GOT3 (cell line): ENCODE results near the gene PDE9A.

Source experiments
- DNase-seq: peaks from one replicate; lab custom pipeline; 2025; ENCODE audit warnings: mixed read lengths; lab: John Stamatoyannopoulos, UW

The PDE9A gene

DNA sequence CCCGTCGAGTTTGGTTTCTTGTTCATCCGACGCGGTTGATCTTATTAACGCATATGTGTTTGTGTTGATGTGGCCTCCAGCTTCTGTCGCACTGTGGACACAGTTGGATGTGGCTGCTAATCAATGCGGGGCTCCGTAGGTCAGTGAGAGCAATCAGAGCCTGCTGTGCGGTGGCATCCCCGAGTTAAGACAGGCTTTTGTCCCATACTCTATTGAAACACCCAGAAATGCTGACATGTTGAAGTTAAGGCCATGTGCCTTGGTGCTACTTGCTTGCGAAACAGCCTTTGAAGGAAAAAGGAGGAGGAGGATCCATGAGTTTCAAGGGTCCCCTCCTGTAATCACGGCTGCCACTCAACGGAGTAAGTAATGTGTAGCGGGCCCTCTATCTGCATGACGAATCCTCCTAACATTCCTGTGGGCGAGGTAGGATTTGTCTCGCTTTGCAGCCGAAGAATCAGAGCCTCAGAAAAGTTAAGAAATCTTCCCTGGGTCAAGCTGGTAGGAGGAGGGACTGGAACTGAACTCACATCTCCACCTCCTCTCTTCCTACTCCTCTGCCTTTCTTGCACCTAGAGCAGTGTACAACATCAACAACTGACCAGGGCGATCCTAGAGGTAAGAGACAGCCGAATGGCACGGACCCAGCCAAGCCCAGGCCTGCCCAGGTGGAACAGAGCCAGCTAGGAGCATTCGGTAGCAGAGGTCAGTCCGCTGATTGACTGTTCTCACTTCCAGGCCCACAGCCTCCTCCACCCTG lies 19.5 kb downstream of the PDE9A start:
- no peak for DNase-seq

DNA sequence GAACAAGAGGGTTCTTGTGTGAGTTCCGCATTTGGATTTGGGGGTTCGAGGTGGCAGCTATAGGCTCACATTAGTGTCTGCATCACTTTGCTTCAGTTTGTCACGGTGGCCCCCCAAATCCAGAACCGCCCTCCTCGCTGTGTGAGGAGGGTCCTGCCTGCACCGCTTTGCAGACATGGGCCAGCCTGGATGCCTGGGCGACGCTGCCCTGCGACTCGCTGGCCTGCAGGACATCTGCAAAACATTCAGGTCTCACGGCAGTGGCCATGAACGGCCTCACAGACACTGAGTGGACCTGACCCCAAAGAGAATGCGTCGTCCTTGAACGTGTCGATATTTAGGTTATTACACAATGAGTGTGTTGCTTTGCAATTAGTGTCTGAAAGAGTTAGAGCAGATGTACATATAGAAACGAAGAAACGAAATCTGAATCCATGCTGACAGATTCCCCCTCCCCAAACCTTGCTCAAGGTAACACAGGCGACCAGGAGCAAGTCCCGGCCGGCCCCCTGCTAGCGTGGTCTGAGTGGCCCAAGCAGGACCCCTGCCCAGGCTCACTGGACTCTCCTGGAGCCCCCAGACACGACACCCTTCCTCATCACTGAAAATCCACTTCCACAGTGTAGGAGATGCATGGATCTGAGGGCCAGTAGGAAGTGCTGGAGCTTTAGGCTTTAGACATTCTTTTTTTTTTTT lies 20.4 kb downstream of the PDE9A start:
- no peak for DNase-seq

DNA sequence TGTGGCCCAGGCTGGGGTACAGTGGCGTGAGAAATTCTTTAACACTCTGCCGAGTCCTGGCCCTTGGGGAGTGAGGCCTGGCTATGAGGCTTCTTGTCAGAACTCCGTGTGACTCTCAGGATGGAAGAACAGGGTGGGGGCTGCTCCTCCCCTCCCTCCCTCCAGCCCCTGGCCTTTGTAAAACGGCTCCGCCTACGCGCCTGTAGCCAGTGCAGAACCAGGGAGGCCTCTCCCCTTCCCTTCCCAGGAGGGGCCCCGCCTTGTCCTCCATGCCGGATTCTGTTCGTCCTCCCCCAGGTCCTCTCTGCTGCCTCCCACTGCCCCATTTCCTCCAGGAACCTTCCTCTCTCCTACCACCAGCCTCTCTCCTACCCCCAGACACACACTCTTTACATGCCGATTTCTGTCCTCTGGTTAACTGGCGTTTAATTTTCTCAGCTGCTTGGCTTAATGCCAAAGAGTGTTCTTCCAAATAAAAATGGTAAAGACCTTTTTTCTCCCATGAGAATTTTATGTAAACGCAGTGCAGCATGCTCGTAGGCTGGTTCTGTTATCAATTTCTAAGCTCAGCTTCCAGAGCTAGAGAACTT lies 21.0 kb downstream of the PDE9A start:
- DNase-seq: no peak

DNA sequence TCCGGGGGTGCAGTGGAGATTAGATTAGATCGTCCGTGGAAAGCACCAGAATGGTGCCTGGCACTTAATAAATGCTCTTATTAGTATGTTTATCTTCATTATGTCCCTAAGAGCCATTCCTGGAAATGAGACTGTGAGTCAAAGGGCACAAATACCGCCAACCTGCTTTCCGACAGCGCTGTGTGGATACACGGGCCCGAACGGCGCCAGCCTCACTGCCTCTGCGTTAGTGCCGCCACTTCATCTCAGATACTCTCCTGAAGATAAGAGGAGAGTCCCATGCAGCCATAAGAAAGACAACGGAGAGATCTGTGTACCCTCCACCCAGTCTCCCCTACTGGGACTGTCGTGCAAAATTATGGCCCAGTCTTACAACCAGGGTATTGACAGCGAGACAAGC lies 22.0 kb downstream of the PDE9A start:
- no peak for DNase-seq

DNA sequence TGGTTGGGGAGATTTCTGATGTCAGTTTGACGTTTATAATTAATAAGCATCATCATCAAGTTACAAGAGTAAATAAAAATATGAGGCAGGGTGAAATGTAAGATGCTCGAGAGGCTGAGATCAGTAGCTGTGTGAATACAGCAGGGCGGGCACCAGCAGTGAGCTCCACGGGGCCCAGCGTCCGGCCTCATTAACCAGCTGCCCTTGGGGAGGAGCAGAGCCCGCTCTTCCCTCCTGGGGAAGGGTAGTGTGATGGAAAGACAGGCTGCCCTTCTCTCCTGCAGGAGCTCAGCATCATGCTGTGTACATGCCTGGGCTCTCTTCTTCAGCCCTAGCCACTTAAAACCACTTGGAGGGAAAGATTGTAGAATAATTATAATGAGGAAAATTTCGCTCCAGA lies 23.4 kb downstream of the PDE9A start:
- no peak for DNase-seq

DNA sequence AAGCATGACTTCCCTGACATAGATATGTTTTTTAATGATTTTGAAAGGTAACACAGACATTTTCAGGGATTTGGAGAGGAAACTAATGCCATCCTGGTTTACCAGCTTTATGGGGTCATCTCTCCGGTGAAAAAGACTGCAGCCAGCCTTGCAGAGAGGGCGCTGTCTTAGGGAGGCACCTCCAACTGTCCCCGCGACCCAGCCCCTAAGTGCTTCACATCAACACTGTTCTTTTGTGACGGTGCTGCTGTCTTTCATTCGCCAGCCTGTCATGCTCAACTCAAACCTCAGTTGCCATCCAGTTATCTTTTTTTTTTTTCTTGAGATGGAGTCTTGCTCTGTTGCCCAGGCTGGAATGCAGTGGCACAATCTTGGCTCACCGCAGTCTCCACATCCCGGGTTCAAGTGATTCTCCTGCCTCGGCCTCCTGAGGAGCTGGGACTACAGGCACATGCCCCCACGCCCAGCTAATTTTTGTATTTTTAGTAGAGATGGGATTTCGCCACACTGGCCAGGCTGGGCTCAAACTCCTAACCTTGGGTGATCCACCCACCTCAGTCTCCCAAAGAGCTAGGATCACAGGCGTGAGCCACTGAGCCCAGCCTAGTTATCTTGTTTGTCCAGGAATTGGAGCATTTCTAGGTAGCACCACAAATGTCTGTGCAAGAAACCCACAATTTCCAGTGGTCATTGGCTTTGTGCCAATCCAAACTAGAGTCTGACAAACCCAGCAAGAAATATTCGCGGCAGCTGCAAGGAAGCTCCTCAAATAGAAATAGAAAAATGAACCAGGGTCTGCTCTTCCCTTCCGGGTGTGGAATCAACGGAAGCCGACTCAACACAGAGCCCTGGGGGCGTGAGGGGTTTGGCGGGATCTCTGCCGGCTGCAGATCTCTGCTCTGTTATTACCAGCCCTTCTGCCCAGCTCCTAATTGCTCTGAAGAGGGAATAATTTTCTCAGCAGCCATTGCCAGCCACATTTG lies 24.2 kb downstream of the PDE9A start:
- DNase-seq: no peak

DNA sequence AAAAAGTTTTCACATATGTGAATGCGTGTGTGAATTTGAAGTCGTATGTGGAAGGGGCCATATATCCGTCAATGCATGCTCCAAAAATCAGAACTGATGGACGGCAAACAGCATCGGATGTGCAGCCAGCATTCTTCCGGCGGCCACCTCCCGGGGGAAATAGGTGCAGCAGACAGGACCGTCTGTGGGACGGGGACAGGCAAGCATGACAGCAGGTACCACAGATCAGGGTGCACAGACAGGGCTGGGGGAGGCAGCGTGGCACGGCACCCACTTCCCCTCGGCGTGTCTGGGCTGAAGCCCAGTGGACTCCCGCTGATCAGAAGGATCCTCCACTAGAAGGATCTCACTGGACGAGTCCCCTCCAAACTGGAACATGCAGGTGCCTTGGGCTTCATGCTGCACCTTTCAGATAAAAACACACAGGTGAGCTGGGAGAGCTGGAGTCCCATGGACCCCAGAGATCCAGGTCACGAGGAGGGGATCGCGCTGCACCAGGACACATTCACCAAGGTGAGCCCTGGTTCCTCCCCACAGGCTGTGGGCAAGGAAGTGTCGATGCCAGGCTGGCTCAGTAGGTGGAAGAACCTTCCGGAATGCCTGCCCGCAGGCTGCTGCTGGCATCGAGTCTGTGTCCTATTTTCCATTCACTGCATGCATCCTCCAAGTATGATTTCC lies 25.3 kb downstream of the PDE9A start:
- DNase-seq: no peak

DNA sequence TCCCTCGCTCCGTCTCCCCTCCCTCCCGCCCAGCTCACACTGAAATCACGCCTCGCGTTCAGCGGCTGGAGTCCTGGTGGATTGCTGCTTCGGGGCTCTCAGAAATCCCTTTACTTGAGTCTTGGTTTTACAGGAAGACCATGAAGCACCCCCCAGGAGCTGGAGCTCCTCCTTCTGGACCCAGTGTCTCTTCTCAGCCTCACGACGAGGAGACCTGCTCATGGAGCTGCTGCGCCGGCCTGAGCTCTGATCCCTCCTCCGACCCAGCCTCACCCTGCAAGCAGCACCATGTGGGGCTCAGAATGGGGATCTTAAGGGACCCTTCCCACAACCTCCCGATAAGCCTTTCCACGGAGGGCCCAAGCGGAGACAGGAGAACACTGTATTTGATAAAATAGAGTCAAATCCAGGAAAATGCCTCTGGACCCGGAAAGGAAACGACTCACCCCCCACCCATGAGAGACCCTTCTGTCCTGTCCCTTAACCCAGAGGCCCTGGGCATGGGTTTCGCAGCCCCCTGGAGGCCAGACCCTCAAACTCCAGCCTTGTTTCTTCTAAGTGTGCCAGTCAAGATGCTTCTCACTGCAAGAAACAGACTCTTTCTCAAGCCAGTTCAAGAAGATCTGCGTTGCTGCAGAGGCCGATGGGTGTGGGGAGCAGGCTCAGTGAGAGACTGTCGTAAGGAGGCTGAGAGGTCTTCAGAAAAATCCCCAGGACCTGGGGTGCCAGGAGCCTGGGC lies 26.1 kb downstream of the PDE9A start:
- DNase-seq: no peak

DNA sequence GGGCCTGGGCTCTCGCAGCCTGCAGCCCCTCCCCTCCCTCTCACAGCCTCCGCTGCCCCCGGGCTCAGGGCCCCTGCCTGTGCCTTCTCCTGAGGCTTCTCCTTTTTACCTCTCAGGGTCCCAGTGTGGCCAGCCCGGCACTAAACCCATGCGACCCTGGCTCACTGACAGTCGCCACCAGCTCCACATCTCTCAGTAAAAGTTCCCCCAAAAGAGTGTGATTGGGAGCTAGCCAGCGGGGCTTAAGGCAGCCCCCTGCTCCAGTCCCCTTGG lies 26.6 kb downstream of the PDE9A start:
- DNase-seq: no peak

DNA sequence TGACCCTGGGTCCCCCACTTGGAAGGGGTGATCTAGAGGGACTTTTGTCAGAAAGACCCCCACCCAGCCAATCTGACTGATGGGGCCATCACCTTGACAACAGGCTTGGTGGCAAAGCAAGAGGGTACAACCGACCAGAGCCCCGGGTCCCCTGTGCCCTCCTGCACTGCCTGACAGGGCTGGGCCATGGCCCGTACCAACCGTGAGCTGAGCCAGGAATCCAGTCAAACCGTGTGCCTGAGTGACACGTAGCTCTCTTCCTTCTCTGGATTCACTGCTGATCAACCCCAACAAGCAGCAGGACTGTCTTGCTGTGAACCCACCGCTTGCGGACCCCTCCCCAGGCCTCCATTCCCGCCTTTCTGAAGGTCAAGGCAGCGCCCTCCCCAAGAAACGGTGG lies 27.0 kb downstream of the PDE9A start:
- DNase-seq: no peak

DNA sequence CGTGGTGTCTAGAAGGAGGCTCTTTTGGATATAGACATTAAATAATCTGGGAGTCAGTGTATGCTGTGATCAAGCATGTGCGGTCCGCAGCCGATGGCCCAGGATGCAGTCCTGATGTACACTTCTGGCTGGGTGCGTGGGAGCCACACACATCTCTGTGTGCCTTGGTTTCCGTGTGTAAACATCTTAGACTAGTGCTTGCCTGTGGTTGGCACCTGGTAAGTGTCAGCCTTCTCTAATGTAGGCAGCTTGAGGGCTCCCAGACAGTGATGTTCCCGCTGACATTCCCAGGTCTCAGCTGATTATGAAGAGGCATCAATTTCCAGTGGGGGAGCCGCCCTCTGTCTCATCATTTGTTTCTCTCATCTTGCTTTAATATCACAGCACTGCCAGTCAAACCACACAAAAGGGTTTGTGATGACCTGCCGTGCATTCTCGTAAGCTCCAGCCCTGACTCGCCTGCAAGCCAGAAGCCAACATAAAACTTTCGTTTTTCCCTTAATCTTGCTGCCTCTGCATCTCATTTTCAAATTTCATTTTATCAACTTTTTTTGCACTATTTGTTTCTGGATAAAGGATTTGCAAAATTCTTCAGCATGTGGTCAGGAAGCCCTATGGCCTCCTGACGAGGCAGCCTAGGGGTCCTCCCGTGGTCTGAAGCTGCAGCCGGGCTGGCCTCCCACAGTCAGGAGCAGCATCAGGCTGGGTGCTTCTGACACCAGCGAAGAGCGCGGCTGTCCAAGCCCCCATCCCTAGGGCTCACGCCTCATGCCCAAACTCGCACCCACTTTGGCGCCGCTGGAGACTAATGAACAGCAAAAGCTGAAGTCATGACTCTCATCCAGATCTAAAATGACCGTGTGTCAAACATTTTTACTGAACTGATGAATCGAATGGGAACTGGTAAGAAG lies 28.1 kb downstream of the PDE9A start:
- no peak for DNase-seq

DNA sequence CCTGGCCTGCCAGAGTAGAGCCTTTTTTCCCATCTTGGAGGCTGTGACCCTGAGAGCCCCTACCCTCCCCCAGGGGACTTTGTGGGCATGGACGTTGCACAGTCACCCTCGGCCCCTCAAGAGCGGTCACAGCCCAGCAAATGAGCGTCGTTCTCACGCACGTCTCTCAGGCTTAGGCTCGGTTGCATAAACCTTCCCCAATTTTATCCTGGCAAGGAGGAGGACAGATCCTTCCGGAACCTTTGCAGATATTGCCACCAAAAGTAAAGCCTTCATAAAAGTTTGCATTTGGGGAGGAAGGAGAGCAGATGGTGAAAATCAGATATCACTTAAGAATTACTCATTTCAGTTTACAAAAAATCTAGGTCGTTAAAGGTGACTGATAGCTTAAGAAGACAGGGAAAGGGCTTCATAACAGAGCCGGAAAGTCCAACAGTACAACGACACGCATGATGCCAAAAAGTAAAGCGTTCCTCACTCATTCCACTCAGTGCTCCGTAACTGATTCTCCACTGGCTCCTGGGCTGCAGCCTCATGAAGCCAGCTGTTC lies 29.3 kb downstream of the PDE9A start:
- no peak for DNase-seq

DNA sequence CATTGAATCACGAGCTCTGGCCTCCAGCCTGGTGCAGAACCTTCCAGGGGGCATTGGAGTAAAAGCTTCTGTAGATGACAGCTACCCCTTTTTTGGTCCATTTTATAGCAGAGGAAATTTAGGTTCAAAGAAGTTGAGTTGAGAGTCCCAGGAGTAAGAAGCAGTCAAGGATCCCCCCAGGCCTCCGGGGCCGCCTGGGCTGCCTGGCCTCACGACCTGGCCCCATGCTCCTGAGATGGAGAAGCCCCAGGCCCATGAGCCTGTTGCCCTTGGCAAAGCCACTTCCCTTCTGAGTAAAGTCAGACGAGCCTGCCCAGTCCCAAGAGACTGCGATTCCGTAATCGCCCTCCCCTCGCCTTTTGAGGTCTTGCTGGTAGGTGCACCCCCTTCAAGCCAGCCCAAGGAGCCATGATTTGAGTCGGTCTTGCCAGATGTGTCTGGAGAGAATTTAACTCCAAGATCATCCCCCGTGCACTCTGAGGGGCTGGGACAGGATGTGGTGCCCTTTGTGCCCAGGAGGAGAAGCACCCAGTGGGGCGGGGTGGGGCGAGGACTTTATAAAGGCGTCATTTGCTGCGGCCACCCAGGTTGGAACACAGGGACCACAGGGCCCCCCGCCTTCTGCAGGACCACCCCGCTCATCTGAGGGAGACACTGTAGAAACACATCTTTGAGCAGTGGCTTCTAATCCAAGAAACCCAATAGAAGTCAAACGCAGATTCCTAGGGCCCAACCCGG lies 30.1 kb downstream of the PDE9A start:
- DNase-seq: no peak

DNA sequence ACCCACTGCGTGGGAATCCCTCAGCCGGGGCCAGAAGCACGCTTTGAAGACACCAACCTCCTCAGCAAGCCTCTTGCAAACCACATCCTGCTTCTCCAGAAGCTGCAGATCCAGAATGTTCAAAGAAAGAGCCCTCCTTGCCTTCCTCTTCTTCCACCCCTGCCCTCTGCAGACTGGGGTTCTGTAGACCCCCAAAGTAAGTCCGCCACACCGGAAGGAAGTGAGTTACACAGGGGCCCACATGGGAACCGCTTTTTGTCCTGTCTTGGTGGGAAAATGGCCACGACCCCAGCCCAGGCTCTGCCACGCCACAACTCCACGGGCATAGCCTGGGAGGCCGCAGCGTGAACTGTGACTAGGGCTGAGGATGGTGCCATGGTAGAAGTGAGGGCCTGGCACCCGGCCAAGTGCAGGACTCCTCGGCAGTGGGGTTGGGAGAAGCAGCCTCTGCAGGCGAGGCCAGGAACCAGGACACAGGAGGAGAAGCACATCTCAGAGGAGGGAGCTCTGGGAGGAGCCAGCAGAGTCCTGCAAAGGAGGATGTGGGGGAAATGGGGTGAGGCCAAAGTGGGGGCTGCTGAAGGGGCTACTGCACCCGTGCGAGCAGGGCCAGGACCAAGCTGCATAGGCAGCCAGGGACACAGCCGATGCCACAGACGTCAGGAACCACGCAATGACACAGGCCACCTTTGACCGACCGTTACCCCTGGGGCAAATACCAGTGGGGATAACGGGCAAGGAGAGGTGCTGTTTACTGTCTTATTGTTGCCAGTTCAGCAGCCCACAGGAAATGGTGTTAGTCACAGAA lies 30.9 kb downstream of the PDE9A start:
- no peak for DNase-seq

DNA sequence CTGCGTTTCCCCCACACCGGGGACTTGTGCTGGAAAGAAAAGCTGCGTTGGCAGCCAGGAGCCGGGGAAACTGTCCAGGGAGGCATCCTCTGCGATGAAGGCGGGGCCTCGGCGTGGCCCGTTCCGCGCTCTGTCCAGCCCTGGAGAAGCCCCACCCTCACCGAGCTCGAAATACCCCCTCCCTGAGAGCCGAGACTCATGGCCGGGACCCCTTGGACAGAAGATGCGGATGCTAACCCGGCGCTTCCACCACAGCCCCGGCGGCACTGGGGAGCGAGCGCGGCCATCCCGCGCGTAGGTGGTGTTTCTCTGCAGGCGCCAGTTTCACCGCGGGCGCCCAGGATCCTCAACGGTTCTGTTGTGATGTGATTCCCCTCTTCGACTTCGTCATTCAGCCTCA lies 31.6 kb downstream of the PDE9A start:
- DNase-seq: no peak

DNA sequence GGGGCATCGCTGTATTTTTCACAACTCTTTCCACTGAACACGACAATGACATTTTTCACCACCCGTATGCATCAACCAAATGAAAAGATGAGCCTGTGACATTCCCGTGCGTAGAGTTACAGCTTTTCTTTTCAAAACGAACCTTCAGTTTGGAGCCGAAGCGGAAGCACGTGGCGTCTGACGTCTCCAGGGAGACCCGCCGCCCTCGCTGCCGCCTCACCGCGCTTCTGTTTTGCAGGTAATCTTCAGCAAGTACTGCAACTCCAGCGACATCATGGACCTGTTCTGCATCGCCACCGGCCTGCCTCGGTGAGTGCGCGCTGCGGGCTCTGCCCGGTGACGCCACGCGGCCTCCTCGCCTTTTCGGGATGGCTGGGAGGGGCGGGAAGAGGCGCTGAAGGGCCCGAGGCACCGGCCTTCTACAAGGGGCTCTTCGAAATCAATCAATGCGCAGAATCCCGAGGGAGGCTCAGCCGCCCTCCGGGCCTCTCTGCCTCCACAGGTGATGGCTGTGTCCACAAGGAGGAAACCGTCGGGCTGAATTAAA lies 32.6 kb downstream of the PDE9A start:
- DNase-seq: no peak

DNA sequence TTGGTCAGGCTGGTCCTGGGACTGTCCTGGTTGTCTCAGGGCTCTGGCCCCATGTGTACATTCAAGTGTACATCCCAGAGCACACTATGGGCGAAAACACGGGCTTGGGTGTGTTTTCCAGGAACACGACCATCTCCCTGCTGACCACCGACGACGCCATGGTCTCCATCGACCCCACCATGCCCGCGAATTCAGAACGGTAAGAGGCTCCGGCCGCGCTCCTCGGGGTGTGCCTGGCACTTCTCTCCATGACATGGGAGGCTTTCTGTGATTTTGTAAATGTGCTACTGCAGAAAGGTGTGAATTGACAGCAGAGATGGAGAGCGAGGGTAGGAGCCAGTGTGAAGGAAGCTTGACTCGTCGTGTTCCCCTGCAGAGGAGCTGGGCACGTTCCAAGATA lies 34.4 kb downstream of the PDE9A start:
- no peak for DNase-seq
